Nephron progenitor cell (in vitro differentiated cells): ENCODE results near the gene MSL3B.

Source experiments
- DNase-seq: peaks from one replicate; pipeline ENCODE4 v3.0.0; 2021
- H3K27ac Mint-ChIP-seq: 2 replicates; pipeline ENCODE4 v1.8.0; 2021; ENCODE audit warnings: mild to moderate bottlenecking, moderate library complexity, mixed read lengths
- H3K27me3 Mint-ChIP-seq: 2 replicates; pipeline ENCODE4 v1.8.0; 2021; ENCODE audit warnings: mild to moderate bottlenecking, low read depth, mixed read lengths; ENCODE audit not compliant: poor library complexity
- H3K36me3 Mint-ChIP-seq: 2 replicates; pipeline ENCODE4 v1.8.0; 2021; ENCODE audit warnings: low read depth, mixed read lengths
- H3K4me1 Mint-ChIP-seq: 2 replicates; pipeline ENCODE4 v1.8.0; 2021; ENCODE audit warnings: mixed read lengths
- H3K4me3 Mint-ChIP-seq: 2 replicates; pipeline ENCODE4 v1.8.0; 2021; ENCODE audit warnings: mild to moderate bottlenecking, moderate library complexity, mixed read lengths
- H3K9me3 Mint-ChIP-seq: 2 replicates; pipeline ENCODE4 v1.8.0; 2021; ENCODE audit warnings: mild to moderate bottlenecking, moderate library complexity, mixed read lengths
- TF ChIP-seq, protein P1 (sequence below): fragments of 200-600 bp; sonication (generic); IDR thresholded peaks from 2 replicates; pipeline ENCODE4 v1.5.0; 2021; ENCODE audit warnings: antibody characterized with exemption

Gene MSL3B

DNA sequence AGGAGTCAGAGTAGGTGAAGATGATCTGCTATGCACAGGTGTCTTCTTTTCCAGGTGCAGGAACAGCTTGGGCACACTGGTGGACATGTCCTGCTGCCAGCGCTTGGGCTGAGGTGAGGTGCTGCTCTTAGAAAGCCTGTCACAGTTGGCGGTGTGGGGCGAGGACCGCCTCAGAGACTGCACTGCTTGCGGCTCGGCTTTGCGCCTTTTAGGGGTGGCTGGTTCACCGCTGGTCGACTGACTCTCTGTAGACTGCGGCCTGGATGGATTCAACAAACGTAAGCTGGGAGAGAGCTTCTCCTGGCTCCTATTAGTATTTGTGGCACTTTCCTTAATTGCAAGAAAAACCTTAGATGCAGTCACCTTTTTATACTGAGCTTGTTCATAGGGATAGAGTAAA is 1.7 kb downstream of the MSL3B start:
- Mint-ChIP-seq H3K36me3 (peaks cover 63% of the 10 kb centered on the region), H3K4me3 (no peak overlapping the region), H3K27ac (no peak overlapping the region), H3K4me1 (peaks cover 8% of the 10 kb centered on the region), H3K9me3 (peaks cover 73% of the 10 kb centered on the region), H3K27me3 (peaks cover 40% of the 10 kb centered on the region)
- TF ChIP-seq, protein P1, sequence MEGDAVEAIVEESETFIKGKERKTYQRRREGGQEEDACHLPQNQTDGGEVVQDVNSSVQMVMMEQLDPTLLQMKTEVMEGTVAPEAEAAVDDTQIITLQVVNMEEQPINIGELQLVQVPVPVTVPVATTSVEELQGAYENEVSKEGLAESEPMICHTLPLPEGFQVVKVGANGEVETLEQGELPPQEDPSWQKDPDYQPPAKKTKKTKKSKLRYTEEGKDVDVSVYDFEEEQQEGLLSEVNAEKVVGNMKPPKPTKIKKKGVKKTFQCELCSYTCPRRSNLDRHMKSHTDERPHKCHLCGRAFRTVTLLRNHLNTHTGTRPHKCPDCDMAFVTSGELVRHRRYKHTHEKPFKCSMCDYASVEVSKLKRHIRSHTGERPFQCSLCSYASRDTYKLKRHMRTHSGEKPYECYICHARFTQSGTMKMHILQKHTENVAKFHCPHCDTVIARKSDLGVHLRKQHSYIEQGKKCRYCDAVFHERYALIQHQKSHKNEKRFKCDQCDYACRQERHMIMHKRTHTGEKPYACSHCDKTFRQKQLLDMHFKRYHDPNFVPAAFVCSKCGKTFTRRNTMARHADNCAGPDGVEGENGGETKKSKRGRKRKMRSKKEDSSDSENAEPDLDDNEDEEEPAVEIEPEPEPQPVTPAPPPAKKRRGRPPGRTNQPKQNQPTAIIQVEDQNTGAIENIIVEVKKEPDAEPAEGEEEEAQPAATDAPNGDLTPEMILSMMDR, result no peak
- DNase-seq, result no peak

DNA sequence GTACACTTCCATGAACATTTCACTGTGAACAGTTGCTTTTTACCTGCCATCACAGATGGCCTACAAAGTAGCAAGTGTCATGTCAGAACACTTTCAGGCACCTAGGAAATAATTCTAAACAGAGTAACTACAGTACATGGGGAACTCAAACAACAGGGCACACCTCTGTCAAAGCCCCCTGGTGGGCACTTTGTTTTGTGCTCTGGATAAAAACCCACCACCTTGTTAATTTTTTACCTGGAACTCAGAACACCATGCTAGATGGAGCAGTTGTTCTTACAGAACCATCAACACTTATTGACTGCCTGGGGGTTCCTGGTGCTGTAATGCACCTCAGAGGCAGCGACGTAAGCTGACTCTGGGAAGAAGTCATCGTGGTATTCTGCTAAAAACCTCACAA is 2.3 kb downstream of the MSL3B start:
- Mint-ChIP-seq H3K36me3 (peaks cover 63% of the 10 kb centered on the region), H3K27me3 (peaks cover 34% of the 10 kb centered on the region), H3K4me1 (peaks cover 8% of the 10 kb centered on the region), H3K27ac (no peak overlapping the region), H3K4me3 (no peak overlapping the region), H3K9me3 (peaks cover 66% of the 10 kb centered on the region)
- DNase-seq, result no peak
- TF ChIP-seq, protein P1, result peak; percentile 20

DNA sequence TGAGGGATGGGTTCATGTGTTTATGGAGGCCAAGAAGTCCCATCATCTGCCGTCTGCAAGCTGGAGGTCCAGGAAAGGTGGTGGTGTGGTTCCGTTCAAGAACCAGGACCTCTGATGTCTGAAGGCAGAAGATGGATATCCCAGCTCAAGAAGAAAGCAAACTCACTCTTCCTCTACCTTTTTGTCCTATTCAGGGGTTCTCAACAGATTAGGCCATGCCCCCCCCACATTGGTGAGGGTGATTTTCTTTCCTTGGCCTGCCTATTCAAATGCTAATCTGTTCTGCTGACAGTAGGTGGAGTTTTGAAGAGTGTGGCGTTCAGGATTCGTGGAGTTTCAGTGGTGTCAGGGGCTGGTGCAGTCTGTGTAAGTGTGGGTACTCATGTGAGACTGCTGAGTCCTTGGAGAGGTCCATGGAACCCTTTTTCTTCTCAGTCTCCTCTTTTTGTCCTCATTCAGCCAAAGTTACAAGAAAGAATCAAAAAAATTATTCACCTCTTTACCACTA is 5.9 kb downstream of the MSL3B start:
- Mint-ChIP-seq H3K9me3 (peaks cover 35% of the 10 kb centered on the region), H3K27ac (peak overlapping the region; percentile 14), H3K4me3 (no peak overlapping the region), H3K4me1 (no peaks in the 10 kb centered on the region), H3K27me3 (peaks cover 16% of the 10 kb centered on the region), H3K36me3 (peaks cover 40% of the 10 kb centered on the region)
- TF ChIP-seq, protein P1, result no peak
- DNase-seq, result no peak

DNA sequence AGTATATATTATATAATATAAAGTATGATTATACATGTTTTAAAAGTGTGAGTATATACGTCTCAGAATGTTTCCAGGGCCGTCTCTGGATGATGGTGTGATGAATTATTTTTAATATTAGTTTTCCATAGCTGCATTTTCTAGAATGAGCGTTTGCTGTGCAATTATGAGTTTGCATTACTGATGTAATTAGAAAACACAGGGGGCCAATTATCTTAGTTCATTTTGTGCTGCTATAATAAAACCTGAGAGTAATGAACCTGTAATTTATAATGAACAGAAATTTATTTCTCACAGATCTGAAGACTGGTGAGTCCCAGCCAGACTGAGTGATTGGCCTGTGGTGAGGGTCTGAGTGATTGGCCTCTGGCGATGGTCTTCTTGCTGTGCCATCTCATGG is 9.9 kb downstream of the MSL3B start:
- no peak for DNase-seq
- H3K9me3 Mint-ChIP-seq, result peaks cover 7% of the 10 kb centered on the region
- no peak overlapping the region for H3K27ac Mint-ChIP-seq
- peaks cover 14% of the 10 kb centered on the region for H3K36me3 Mint-ChIP-seq
- peaks cover 16% of the 10 kb centered on the region for H3K4me1 Mint-ChIP-seq
- no peak overlapping the region for H3K4me3 Mint-ChIP-seq
- peaks cover 10% of the 10 kb centered on the region for H3K27me3 Mint-ChIP-seq
- TF ChIP-seq, protein P1, result no peak

DNA sequence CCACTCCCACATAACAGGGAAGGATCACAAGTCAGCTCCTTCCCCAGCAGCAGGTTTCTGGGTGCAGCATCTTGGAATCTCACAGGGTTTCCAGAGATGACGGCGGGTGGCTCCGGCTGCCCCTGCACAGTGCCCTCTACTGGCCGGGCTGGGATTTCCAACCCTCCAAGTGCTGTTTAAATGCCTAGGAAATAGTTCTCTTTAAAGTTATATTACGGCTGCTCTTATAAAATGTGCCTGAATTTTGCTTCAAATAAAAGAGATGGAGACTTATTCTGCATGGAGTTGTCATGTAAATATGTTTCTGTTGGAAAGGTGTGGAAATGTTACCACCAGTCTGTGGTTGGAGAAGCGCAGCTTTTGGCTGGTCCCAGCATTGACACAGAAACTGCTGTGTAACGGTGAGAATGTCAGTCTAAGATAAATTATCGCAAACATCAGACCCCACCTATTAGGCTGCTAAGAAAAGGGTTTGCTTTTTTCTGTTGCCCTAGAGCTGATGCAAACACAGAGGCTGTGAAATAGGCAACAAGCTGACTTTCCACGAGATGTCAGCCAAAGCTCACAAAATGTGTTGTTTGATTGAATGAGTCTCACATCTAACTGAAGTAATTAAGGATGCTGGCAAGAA is 10.6 kb downstream of the MSL3B start:
- H3K4me3 Mint-ChIP-seq, result no peak overlapping the region
- H3K27ac Mint-ChIP-seq, result no peak overlapping the region
- H3K36me3 Mint-ChIP-seq, result peaks cover 13% of the 10 kb centered on the region
- TF ChIP-seq, protein P1, result peak; percentile 55
- peaks cover 4% of the 10 kb centered on the region for H3K9me3 Mint-ChIP-seq
- peaks cover 23% of the 10 kb centered on the region for H3K4me1 Mint-ChIP-seq
- H3K27me3 Mint-ChIP-seq, result peaks cover 9% of the 10 kb centered on the region
- DNase-seq, result peak; percentile 43

DNA sequence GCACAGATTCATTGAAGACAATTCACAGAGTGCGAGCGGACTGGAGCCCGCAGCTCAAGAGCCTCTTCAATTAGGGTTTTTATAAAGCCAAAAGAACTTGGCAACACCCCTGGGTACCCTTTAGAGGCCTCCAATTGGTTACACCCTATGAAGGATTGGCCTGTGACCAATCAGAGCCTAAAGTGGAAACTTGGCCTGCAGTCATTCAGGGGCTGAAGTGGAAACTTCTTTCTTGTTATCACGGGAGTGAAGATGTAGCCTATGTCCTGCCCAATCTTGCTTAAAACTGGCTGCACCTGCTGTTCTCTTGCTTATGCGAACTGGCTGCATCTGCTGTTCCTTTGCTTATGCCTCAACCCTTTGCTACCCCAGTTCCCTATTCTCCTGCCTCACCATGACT is 12.0 kb downstream of the MSL3B start:
- no peak for DNase-seq
- H3K4me3 Mint-ChIP-seq, result peak overlapping the region; percentile 66

More for the DNA sequence above, 12.0 kb downstream of the MSL3B start:
- Mint-ChIP-seq H3K27me3 (peaks cover 3% of the 10 kb centered on the region), H3K36me3 (peaks cover 9% of the 10 kb centered on the region), H3K9me3 (no peaks in the 10 kb centered on the region), H3K27ac (no peak overlapping the region), H3K4me1 (peaks cover 38% of the 10 kb centered on the region)
- TF ChIP-seq, protein P1, result no peak
